Vagina (tissue), 2 donors: ENCODE data around the gene POGLUT2.
A peak's percentile ranks its signal among the peaks of the same experiment; 100 is the strongest.

Source experiments
- CTCF ChIP-seq, 3 experiments: fragments of 450-650 bp in 2 of 3; fragments of 200-600 bp in 1 of 3; sonication (generic) in 1 of 3; IDR thresholded peaks; one replicate each; pipeline ENCODE4 v1.5.1; 2017 to 2019; ENCODE audit warnings: antibody characterized with exemption in 3 of 3, mild to moderate bottlenecking in 2 of 3, moderate library complexity in 2 of 3
- POLR2A ChIP-seq, 2 donors: fragments of 450-650 bp; IDR thresholded peaks; one replicate each; pipeline ENCODE4 v1.6.1; 2017; ENCODE audit warnings: antibody characterized with exemption in 2 of 2, mild to moderate bottlenecking in 2 of 2, moderate library complexity in 2 of 2
- POLR2AphosphoS5 ChIP-seq, 2 donors: sonication (generic); formaldehyde crosslinking; IDR thresholded peaks; one replicate each; pipeline ENCODE4 v1.9.0; 2017; ENCODE audit warnings: antibody characterized with exemption in 2 of 2, mild to moderate bottlenecking in 2 of 2, low read depth in 1 of 2; ENCODE audit not compliant: insufficient read depth in 1 of 2

- no peak for TF ChIP-seq CTCF (IDR thresholded peaks at IDR 0.05)
- TF ChIP-seq POLR2A (IDR thresholded peaks at IDR 0.05) = no peak
- peak in 1 of 2 donors; percentile 7 for TF ChIP-seq POLR2AphosphoS5 (IDR thresholded peaks at IDR 0.05; ENCODE audit: insufficient read depth in 1 of 2, low read depth in 1 of 2)
Measured at GRCh38 chr13:102846261-102847015, 47.7 kb upstream of the POGLUT2 start.
